HG03354 (cell line): ENCODE data around the gene RIGI.
"Not testable (repeated sequence)": the region's sequence is repeated elsewhere in the genome, so short reads cannot be mapped to it uniquely, and the experiment has no call there.

Source experiments
- ATAC-seq: cut with Tn5 transposase; IDR thresholded peaks from one replicate; pipeline ENCODE4 v1.9.1; 2021; ENCODE audit warnings: mild to moderate bottlenecking; ENCODE audit not compliant: unreplicated experiment, poor library complexity, severe bottlenecking

The RIGI gene

DNA sequence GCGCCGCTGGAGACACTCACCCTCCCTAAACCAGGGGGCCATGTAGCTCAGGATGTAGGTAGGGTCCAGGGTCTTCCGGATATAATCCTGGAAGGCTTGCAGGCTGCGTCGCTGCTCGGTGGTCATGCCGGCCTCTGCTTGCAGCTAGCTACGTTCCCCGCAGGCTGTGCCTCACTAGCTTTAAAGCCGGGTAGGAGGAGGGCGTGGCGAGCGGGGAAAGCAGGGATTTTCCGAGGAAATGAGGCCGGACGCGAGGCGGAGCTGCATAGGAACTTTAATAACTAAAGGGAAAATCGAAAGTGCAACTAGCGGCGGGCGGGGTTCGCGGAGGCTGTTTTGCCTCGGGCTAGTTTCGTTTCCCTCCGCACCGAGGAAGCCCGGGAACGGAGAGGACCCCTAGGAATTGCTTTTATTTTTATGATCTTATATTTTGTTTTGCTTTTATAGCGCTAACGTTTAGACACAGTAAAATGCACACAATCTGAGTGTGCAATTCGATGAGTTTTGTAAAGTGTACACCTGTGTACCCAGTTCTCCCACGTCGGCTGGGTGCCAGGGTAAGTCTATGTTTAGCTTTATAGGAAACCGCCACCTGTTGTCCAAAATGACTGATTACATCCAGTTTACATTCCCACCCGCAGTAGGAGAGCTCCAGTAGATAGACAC lies at the start of gene RIGI:
Gene RIGI (minus strand): TSS at position 156 of the 666 bp plus-strand sequence. CDS start 30 bp downstream, at position 126.
- peak; percentile 78 for ATAC-seq

- no peak for ATAC-seq
Measured at GRCh38 chr9:32574858-32575257, 48.9 kb upstream of the RIGI start.

GRCh38 chr9:32573821-32574220 lies 47.8 kb upstream of the RIGI start:
- no peak for ATAC-seq

GRCh38 chr9:32572900-32573523 lies 47.0 kb upstream of the RIGI start, which contains the start of gene NDUFB6:
NDUFB6 (minus strand) TSS chr9:32573159; CDS start chr9:32573060, 99 bp downstream.
- peak; percentile 88 for ATAC-seq

GRCh38 chr9:32571969-32572899 lies 46.2 kb upstream of the RIGI start:
- ATAC-seq, result peak; percentile 92

DNA sequence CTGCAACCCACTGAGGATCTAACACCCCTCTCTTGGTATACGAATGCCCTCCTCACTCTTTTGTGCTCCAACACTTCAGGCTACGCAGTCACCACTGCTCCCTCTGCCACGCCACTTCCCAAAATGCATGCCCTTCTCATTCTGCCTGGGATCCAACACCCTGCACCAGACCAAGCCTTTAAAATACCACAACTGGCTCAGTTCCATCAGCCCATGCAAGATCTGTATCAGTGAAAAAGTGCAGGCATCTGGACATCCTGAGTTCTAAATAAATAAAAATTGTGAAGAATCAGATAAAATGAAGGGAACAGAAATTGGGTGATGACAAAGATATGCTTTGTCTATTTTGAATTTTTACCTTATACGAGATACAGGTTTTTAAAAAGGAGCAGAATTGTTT lies 44.3 kb upstream of the RIGI start:
- ATAC-seq, result no peak

- no peak for ATAC-seq
Measured at GRCh38 chr9:32566770-32567169, 40.8 kb upstream of the RIGI start.

DNA sequence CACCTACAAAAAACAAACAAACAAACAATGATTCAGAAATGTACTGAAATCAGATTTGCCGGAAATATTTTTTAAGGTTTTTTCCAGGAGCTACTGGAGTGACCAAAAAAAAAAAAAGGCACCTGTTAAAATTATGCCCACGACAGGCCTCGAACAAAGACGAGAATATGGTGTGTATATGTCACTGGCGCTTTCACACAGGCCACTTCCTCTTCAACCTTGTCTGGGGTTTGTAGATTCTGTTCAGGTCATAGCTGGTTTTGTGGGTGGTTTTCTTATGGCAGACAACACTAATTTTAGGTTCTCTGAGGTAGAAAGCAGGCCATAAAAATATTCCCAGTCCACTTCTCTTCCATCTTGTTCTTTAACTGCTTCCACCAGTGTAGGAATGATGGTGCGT lies 40.0 kb upstream of the RIGI start:
- no peak for ATAC-seq

GRCh38 chr9:32558408-32558934 lies 32.5 kb upstream of the RIGI start:
- no peak for ATAC-seq

DNA sequence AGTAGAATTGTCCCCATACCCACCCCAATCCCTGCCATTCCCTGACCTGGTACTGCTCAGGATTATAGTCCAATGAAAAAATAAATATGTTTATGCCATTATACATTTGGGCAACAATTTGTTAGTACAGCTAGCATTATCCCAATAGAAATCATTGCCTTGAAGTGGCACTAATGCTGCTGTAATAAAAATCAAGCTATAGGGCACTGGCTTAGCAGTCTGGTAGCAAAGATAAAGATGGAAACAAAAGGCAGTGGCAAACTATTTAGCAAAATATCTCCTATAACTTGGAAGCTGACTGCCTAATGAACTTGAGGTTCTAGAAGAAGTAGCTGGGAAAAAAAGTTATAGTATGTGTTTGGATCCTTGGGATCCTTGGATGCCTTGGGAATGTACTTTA lies 28.6 kb upstream of the RIGI start:
- ATAC-seq, result no peak

DNA sequence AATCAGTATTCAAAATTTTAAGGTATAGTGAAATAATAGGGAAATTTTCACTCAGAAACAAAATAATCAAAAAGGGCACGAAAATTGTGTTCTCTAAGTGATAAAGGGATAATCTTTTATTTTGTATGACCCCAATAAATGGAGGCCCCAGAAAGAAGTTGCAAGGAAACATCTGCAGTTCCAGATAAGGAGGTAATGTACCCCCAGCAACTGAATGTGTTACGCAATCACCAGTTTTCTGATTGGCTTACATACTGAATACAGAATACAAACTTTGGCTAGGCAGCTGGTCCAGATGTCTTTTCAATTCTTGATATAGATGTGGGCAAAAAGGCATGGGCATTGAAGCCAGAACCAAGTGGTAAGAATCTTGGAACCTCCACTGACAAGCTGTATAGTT lies 28.1 kb upstream of the RIGI start:
- ATAC-seq, result no peak

GRCh38 chr9:32552172-32552872 lies 26.3 kb upstream of the RIGI start, which contains the start of the genes SMIM27 and TOPORS:
SMIM27 (plus strand) TSS chr9:32552327; CDS start chr9:32552435, 108 bp downstream.
TOPORS (minus strand) TSS chr9:32552586; CDS start chr9:32552436, 150 bp downstream.
- ATAC-seq, result peak; percentile 73

DNA sequence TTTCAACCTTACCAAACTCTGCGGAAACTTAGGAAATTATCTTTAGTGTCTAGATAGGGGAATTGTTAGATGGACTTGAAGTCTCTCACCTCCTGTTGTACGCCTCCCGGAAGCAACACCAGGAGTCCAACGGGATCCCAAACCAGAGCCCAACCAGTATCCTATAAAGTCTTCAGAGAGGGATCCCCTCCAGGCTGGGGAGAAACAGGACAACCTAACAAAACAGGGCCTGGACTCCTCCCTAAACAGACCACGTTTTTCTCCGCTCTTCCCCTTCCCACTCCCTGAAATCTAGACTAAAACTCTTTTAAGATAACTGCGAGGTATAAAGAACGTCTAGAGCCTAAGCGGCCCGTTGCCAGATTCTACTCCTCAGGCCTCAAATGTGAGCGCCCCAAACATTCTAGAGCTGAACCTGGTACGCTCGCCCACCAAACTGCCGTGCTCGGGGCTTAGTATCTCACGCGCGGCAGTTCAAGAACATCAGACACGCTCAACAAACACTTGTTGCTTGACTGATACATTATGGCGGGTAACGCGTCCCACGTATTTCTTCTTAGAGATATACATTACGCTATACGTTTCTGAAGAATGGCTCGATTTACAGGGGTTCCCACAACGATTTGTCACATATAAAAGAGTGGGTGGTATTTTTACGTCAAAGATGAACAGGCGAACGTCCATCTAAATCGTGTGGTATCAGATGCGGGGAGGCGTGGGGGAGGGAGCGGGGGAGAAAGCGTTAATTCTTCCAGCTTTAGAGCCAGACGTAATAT lies 25.5 kb upstream of the RIGI start:
- ATAC-seq, result peak; percentile 17

DNA sequence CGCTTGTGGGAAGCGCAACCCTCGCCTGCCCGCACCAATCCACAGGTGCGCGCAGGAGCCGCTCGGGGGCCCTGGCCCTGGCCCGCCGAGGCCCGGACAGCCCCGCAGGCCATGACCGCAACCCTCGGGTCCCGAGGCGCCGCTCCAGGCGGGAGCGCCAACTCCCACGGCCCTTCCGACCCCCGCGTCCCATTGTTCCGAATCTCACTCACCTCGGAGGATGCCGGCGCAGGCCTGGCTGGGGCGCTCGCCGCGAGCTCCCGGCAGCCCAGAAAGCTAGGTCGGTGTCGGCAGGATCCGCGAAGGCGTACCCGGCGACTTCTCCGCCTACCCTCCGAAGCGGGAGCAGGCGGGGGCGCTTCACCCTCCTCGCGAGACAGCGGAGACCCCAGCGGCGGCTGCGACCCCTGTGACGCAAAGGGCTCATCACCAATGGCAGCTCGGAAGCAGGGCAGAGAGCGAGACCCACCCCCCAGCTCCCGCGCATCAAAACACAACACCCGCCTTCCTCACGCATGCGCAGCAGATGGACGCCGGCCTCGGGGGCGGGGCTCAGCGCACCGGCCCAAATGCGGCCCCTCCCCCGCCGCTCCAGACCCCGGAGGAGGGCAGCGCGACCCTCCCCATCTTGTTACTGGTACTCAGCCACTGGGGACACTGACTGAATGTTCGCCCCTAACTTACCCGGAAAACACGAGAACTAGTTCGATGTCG lies 24.7 kb upstream of the RIGI start:
- peak; percentile 74 for ATAC-seq

GRCh38 chr9:32550150-32550561 lies 24.2 kb upstream of the RIGI start:
- ATAC-seq, result no peak

DNA sequence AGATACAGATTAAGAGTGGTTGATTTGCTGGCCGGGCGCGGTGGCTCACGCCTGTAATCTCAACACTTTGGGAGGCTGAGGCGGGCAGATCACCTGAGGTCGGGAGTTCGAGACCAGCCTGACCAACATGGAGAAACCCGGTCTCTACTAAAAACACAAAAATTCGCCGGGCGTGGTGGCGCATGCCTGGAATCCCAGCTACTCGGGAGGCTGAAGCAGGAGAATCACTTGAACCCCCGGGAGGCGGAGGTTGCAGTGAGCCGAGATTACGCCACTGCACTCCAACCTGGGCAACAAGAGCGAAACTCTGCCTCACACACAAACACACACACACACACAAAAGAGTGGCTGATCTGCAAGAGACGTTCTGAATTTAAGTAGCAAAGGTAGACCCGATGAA lies 22.2 kb upstream of the RIGI start:
- not testable (repeated sequence) for ATAC-seq

DNA sequence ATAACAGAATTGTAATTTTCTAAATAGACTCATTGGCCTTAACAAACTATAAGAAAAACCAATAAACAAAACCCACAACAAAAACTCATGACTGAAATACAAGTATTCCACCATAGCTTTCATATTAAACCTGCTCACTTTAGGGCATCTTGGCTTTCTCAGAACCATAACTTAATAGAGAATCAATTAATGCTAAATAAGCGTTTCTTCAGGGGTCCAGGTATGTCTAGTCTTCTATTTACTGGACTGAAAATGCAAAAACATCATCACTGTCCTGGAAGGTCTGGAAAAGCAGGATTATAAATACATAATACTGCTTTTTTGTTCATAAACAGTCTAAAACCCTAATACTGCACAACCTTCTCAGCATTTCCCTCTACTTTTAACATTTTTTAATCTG lies 19.9 kb upstream of the RIGI start:
- ATAC-seq, result no peak

GRCh38 chr9:32543047-32543446 lies 17.1 kb upstream of the RIGI start:
- no peak for ATAC-seq
